ENCODE data around the gene IRF3. TPM values are rescaled to one million over a fixed set of nuclear protein-coding genes. Genes with fewer than 3 reads are reported as not detected.

The IRF3 gene
- total RNA-seq, 1 experiment from 2014 or later, result 205 TPM

DNA sequence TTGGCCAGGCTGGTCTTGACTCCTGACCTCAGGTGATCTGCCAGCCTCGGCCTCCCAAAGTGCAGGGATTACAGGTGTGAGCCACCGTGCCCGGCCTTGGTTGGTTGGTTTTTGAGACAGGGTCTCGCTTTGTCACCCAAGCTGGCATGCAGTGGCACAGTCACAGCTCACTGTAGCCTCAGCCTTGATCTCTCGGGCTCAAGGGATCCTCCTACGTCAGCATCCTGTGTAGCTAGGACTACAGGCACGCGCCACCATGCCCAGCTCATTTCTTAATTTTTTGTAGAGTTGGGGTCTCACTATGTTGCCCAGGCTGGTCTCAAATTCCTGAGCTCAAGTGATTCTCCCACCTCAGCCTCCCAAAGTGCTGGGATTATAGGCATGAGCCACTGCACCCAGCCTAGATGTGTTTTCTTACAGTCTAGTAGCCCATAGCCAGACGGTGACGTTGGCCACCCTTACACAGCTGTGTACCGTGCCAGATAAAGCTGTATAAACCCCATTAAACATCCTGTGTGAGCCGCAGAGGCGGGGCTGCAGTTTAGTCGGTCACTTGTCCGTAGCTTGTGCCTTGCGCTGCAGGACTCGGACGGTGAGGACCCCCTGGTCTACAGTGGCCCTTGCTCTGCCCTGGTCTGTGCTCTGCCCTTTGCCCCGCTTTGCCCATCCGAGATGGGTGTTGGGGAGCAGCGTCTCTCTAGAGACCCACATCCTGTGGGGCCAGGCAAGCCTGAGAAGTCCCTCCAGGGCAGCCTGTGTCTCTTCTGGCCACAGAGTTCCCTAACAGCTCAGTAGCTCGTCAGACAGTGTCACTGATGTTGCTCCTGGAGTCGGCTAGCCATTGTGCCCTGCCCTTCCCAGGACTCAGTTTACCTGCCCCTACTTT lies 9.8 kb downstream of the IRF3 start:
- Histone ChIP-seq H3T11ph (ENCODE audit: low read length) (no peak overlapping the region), H2BK5ac (ENCODE audit: insufficient read length, low read length) (no peak overlapping the region), H3K23me2 (ENCODE audit: insufficient read length, low read depth, low read length, poor library complexity, severe bottlenecking) (no peaks in the 10 kb centered on the region), H2AK5ac (ENCODE audit: insufficient read length, low read length) (no peak overlapping the region), H2AFZ (ENCODE audit: low read length) (no peak overlapping the region), H3K4me2 (ENCODE audit: insufficient read depth, insufficient read length, low read length) (no peak overlapping the region), H3K27ac (ENCODE audit: insufficient read length, low read depth, low read length) (no peak overlapping the region), H3K9ac (ENCODE audit: extremely low read depth, insufficient read length, low read length) (no peak overlapping the region), H3K9me3 (ENCODE audit: control insufficient read depth, low read depth, low read length) (no peaks in the 10 kb centered on the region), H3K18ac (ENCODE audit: insufficient read length, low read depth, low read length) (no peak overlapping the region), H2BK12ac (ENCODE audit: insufficient read length, low read depth, low read length) (no peak overlapping the region), H2BK20ac (ENCODE audit: low read depth, low read length, poor library complexity, severe bottlenecking) (no peak overlapping the region), H4K5ac (ENCODE audit: insufficient read length, low read depth, low read length) (no peak overlapping the region), H3K14ac (ENCODE audit: insufficient read depth, low read length) (no peak overlapping the region; the same call in 1 of the 2 replicates), H2BK15ac (ENCODE audit: low read depth, low read length) (no peak overlapping the region), H3K4me1 (ENCODE audit: insufficient read depth, low read length) (no peaks in the 10 kb centered on the region), H3K79me2 (ENCODE audit: insufficient read depth, low read length) (no peaks in the 10 kb centered on the region), H4K8ac (replicated peaks; ENCODE audit: insufficient read length, low read depth, low read length) (no peak overlapping the region), H3K23ac (ENCODE audit: insufficient read length, low read depth, low read length) (no peak overlapping the region), H3K56ac (ENCODE audit: insufficient read length, low read depth, low read length) (no peak overlapping the region), H3K4ac (ENCODE audit: low read depth, low read length) (no peak overlapping the region), H2BK120ac (ENCODE audit: low read depth, low read length, poor library complexity, severe bottlenecking) (no peak overlapping the region), H3K27me3 (ENCODE audit: insufficient read depth, low read length) (no peaks in the 10 kb centered on the region), H4K20me1 (ENCODE audit: control insufficient read depth, insufficient read depth, insufficient read length) (no peaks in the 10 kb centered on the region), H4K91ac (ENCODE audit: insufficient read length, low read depth, low read length) (no peak overlapping the region), H3K79me1 (ENCODE audit: insufficient read depth, low read depth, low read length, poor library complexity, severe bottlenecking) (no peaks in the 10 kb centered on the region)
- no CpG with 5 or more reads among the region's 23 CpGs for WGBS (ENCODE audit: extremely low coverage, insufficient read length, low lambda C conversion rate)
- Mint-ChIP-seq H3K4me1 (peaks cover 19 to 21% of the 10 kb centered on the region in 2 experiments), H3K4me3 (no peak overlapping the region; a peak in 1 of 5 replicates), H3K27me3 (ENCODE audit: low read depth) (no peaks in the 10 kb centered on the region), H3K9me3 (peaks cover 7% of the 10 kb centered on the region in 2 experiments; a peak in 4 of 5 replicates), H3K27ac (peak overlapping the region; percentile 82 to 97 (median 91); a peak in 5 of 7 replicates), H3K36me3 (ENCODE audit: insufficient read depth in 1 of 3, low read depth in 3 of 3) (peaks cover 41 to 81% (median 80%) of the 10 kb centered on the region in 3 experiments)
- TF ChIP-seq, protein P1, sequence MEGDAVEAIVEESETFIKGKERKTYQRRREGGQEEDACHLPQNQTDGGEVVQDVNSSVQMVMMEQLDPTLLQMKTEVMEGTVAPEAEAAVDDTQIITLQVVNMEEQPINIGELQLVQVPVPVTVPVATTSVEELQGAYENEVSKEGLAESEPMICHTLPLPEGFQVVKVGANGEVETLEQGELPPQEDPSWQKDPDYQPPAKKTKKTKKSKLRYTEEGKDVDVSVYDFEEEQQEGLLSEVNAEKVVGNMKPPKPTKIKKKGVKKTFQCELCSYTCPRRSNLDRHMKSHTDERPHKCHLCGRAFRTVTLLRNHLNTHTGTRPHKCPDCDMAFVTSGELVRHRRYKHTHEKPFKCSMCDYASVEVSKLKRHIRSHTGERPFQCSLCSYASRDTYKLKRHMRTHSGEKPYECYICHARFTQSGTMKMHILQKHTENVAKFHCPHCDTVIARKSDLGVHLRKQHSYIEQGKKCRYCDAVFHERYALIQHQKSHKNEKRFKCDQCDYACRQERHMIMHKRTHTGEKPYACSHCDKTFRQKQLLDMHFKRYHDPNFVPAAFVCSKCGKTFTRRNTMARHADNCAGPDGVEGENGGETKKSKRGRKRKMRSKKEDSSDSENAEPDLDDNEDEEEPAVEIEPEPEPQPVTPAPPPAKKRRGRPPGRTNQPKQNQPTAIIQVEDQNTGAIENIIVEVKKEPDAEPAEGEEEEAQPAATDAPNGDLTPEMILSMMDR (conservative IDR thresholded peaks at IDR 0.05), result no peak
- no peak for DNase-seq
